ENCODE measurements around the gene DRC3. TPM values are rescaled to one million over a fixed set of nuclear protein-coding genes. Genes with fewer than 3 reads are reported as not detected.

Gene DRC3
- total and polyA plus RNA-seq, 5 donors from 2014 or later = not detected

DNA sequence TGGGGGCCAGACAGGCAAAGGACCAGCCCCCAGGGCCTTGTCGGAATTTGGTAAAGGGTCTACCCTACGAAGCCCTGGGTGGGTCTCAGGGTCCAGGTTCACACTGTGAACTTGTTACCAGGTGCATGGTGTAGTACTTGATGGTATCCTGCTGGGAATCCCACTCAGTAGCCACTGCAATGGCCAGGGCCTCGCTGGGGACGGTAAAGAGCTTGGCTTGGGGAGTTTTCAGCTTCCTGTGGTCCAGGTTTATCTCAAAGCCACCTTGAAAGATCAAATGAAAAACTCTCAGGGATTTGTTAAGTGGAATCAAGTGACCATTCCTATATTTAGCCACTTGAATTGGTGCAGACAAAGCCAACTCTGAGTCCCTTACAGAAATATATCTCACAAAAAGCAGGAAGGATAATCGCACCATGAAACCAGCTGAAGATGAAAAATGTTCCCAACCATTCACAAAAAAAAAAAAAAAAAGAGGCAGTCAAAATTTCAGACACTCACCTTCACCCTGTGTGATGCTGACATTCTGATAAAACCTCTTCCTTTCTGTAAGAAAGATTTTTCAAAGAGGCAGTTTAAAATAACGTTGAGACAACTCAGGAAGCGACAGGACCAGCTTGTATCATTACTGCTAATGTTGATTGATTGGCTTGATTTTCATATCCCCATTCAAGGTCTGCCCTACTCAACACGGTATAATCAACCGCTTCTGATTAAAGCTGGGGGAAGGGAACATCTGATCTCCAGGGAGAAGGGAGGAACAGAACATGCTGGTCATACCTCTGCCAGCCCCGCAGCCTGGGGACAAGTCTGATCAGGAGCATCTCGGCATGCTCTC, 55.7 kb downstream of the DRC3 start:
- DNase-seq (no peak), ATAC-seq (ENCODE audit: low read depth in 2 of 2) (no peak)
- no peak overlapping the region for H3K27ac ChIP-seq (ENCODE audit: insufficient read depth, low read length, poor library complexity, severe bottlenecking)
- H3K27ac Mint-ChIP-seq = no peak overlapping the region
- H3K4me3 Mint-ChIP-seq = no peak overlapping the region
- no peak overlapping the region for H3K4me3 ChIP-seq (ENCODE audit: low read depth, low read length)
- no peaks in the 10 kb centered on the region for H3K9me3 Mint-ChIP-seq
- no peaks in the 10 kb centered on the region for H3K27me3 ChIP-seq (ENCODE audit: control insufficient read depth, insufficient read depth, low read length)
- H3K4me1 Mint-ChIP-seq = peaks cover 4 to 12% (median 9%) of the 10 kb centered on the region in 4 donors
- no peaks in the 10 kb centered on the region for H3K27me3 Mint-ChIP-seq
- peaks cover 12% of the 10 kb centered on the region for H3K4me1 ChIP-seq (ENCODE audit: control insufficient read depth, insufficient read depth, low read length, poor library complexity, severe bottlenecking)
- H3K36me3 ChIP-seq (ENCODE audit: control insufficient read depth, insufficient read depth, low read length) = peaks cover 16% of the 10 kb centered on the region
- no peaks in the 10 kb centered on the region for H3K9me3 ChIP-seq (ENCODE audit: control insufficient read depth in 2 of 2, low read length in 2 of 2)
- peaks cover 18% of the 10 kb centered on the region for H3K36me3 Mint-ChIP-seq

DNA sequence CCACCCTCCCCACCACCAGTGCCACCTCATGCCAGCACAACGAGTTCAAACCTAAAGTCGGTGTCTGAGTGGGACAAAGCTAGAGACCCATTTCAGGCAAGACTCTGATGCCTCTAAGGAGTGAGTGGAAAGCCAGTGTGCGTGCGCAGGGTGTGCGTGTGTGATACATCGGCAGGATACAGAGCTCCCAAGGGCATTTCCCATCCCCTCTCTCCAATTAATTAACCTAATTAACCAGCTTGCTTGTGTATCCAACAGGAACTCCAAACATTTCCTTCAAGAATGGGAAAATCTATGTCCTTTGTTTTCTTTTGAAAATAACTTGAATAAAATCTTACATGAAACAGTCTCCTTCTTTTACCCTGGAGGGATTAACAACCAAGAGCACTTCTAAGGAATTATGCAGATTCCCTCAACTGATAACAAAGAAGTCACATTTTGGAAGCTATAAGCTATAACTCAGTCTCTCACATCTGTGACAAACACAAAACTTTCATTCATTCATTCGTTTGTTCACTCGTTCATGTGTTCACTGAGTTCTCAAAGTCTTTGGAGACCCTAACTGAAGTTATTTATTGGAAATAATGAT, 56.4 kb downstream of the DRC3 start:
- Mint-ChIP-seq H3K27ac (no peak overlapping the region), H3K4me1 (peaks cover 11 to 18% (median 13%) of the 10 kb centered on the region in 4 donors), H3K36me3 (peaks cover 14% of the 10 kb centered on the region), H3K4me3 (no peak overlapping the region), H3K27me3 (no peaks in the 10 kb centered on the region), H3K9me3 (no peaks in the 10 kb centered on the region)
- Histone ChIP-seq H3K27ac (ENCODE audit: insufficient read depth, low read length, poor library complexity, severe bottlenecking) (no peak overlapping the region), H3K36me3 (ENCODE audit: control insufficient read depth, insufficient read depth, low read length) (peaks cover 14% of the 10 kb centered on the region), H3K27me3 (ENCODE audit: control insufficient read depth, insufficient read depth, low read length) (no peaks in the 10 kb centered on the region), H3K9me3 (ENCODE audit: control insufficient read depth in 2 of 2, low read length in 2 of 2) (no peaks in the 10 kb centered on the region), H3K4me3 (ENCODE audit: low read depth, low read length) (no peak overlapping the region), H3K4me1 (ENCODE audit: control insufficient read depth, insufficient read depth, low read length, poor library complexity, severe bottlenecking) (peaks cover 12% of the 10 kb centered on the region)
- ATAC-seq (ENCODE audit: low read depth in 2 of 2) (no peak), DNase-seq (no peak)

DNA sequence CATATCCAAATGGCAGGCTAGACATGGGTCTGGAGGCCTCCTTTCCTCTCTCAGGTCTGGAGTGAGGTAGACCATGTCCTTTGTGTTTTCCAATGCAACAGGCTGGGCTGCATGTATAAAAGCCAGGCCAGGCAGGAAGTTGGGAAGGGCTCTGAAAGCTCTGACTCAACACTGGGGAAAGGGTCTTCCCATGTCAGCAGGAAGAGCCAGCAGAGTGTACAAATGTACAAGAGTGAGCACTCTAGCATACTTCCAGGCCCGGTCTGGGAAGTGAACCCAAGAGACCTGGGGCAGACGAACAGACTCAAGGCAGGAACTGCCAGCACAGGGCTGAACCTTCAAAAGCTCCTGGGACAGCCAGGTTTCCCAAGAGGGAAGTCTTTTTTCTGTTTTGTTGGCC, 59.3 kb downstream of the DRC3 start:
- peaks cover 7% of the 10 kb centered on the region for H3K36me3 ChIP-seq (ENCODE audit: control insufficient read depth, insufficient read depth, low read length)
- H3K9me3 Mint-ChIP-seq = no peaks in the 10 kb centered on the region
- H3K9me3 ChIP-seq (ENCODE audit: control insufficient read depth in 2 of 2, low read length in 2 of 2) = no peaks in the 10 kb centered on the region
- H3K27me3 ChIP-seq (ENCODE audit: control insufficient read depth, insufficient read depth, low read length) = no peaks in the 10 kb centered on the region
- H3K4me3 ChIP-seq (ENCODE audit: low read depth, low read length) = no peak overlapping the region
- no peak for ATAC-seq (ENCODE audit: low read depth in 2 of 2)
- no peaks in the 10 kb centered on the region for H3K4me1 ChIP-seq (ENCODE audit: control insufficient read depth, insufficient read depth, low read length, poor library complexity, severe bottlenecking)
- H3K4me1 Mint-ChIP-seq = peaks cover 8 to 14% (median 11%) of the 10 kb centered on the region in 4 donors
- no peaks in the 10 kb centered on the region for H3K27me3 Mint-ChIP-seq
- DNase-seq = no peak
- H3K27ac Mint-ChIP-seq = peak overlapping the region in 2 of 3 donors; percentile 36 to 76
- H3K36me3 Mint-ChIP-seq = peaks cover 5% of the 10 kb centered on the region
- H3K4me3 Mint-ChIP-seq = no peak overlapping the region
- no peak overlapping the region for H3K27ac ChIP-seq (ENCODE audit: insufficient read depth, low read length, poor library complexity, severe bottlenecking)

DNA sequence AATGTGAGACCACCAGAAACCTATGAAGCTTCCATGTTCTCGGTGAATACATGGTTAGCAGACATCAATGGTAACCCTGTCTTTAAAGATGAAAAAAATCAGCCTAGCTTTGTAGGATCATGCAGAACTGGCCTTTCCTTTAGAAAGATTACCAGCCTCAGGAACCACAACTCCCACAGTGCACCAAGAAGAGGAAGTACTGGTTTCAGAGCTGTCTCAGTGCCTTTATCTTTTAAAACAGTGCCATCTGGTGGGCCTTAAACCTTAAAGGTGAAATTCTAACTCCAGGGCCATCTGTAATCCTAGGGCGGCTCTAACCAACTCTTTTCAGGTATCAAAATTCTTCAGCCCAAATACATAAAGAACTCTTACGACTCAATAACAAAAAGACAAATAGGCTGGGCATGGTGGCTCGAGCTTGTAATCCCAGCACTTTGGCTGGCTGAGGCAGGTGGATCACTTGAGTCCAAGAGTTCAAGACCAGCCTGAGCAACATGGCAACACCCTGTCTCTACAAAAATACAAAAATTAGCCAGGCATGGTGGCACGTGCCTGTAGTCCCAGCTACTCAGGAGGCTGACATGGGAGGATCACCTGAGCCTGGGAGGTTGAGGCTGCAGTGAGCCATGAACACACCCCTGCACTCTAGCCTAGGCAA, 60.9 kb downstream of the DRC3 start:
- Histone ChIP-seq H3K4me1 (ENCODE audit: control insufficient read depth, insufficient read depth, low read length, poor library complexity, severe bottlenecking) (peaks cover 13% of the 10 kb centered on the region), H3K36me3 (ENCODE audit: control insufficient read depth, insufficient read depth, low read length) (no peaks in the 10 kb centered on the region), H3K27me3 (ENCODE audit: control insufficient read depth, insufficient read depth, low read length) (no peaks in the 10 kb centered on the region), H3K27ac (ENCODE audit: insufficient read depth, low read length, poor library complexity, severe bottlenecking) (no peak overlapping the region), H3K9me3 (ENCODE audit: control insufficient read depth in 2 of 2, low read length in 2 of 2) (no peaks in the 10 kb centered on the region), H3K4me3 (ENCODE audit: low read depth, low read length) (no peak overlapping the region)
- ATAC-seq (ENCODE audit: low read depth in 2 of 2) (peak; percentile 91), DNase-seq (peak; percentile 41 to 87 (median 79))
- peaks cover 18 to 30% (median 20%) of the 10 kb centered on the region in 4 donors for H3K4me1 Mint-ChIP-seq
- peak overlapping the region in 2 of 4 donors; percentile 24 to 56 for H3K4me3 Mint-ChIP-seq
- no peaks in the 10 kb centered on the region for H3K36me3 Mint-ChIP-seq
- no peaks in the 10 kb centered on the region for H3K27me3 Mint-ChIP-seq
- H3K9me3 Mint-ChIP-seq = no peaks in the 10 kb centered on the region
- H3K27ac Mint-ChIP-seq = no peak overlapping the region

DNA sequence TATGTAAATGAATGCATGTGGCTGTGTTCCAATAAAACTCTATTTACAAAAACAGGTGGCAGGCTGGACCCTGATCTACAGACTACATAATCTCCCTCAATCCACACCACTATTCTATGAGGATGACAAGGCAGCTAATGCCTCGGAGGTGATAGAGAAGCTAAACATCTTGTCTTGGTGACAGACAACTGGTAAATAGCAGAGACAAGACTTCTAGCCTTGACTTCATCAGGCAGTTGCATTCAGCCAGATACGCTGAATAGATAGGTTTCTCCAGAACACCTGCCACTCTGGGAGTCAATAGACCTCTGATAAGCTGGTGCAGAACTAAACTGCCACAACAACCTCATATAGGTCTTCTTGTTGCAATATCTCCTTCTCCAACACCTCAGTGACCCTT, 63.0 kb downstream of the DRC3 start:
- Histone ChIP-seq H3K27ac (ENCODE audit: insufficient read depth, low read length, poor library complexity, severe bottlenecking) (no peak overlapping the region), H3K9me3 (ENCODE audit: control insufficient read depth in 2 of 2, low read length in 2 of 2) (no peaks in the 10 kb centered on the region), H3K36me3 (ENCODE audit: control insufficient read depth, insufficient read depth, low read length) (no peaks in the 10 kb centered on the region), H3K4me1 (ENCODE audit: control insufficient read depth, insufficient read depth, low read length, poor library complexity, severe bottlenecking) (peaks cover 24% of the 10 kb centered on the region), H3K27me3 (ENCODE audit: control insufficient read depth, insufficient read depth, low read length) (no peaks in the 10 kb centered on the region), H3K4me3 (ENCODE audit: low read depth, low read length) (no peak overlapping the region)
- no peak for ATAC-seq (ENCODE audit: low read depth in 2 of 2)
- no peak overlapping the region for H3K27ac Mint-ChIP-seq
- H3K4me1 Mint-ChIP-seq = peaks cover 18 to 45% (median 29%) of the 10 kb centered on the region in 4 donors
- H3K9me3 Mint-ChIP-seq = no peaks in the 10 kb centered on the region
- no peaks in the 10 kb centered on the region for H3K27me3 Mint-ChIP-seq
- H3K4me3 Mint-ChIP-seq = peak overlapping the region in 2 of 4 donors; percentile 34 to 54
- H3K36me3 Mint-ChIP-seq = no peaks in the 10 kb centered on the region
- DNase-seq = no peak

DNA sequence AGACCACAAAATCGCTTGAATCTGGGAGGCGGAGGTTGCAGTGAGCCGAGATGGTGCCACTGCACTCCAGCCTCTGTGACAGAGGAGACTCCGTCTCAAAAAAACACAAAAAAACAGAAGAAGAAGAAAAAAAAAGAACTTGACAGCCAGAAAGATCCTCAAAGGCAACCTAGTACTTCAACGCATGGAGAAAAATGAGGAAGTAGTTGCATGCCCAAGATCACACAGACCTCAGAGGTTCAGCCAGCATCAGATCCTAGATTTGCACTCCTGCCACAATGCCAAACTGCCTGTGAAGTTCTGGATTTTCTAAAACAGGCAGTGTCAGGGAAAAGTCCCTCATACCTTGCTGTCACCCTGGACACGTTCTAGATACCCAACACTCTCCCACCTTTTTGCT, 64.8 kb downstream of the DRC3 start:
- H3K36me3 ChIP-seq (ENCODE audit: control insufficient read depth, insufficient read depth, low read length) = no peaks in the 10 kb centered on the region
- peaks cover 21 to 60% (median 37%) of the 10 kb centered on the region in 4 donors for H3K4me1 Mint-ChIP-seq
- no peaks in the 10 kb centered on the region for H3K27me3 Mint-ChIP-seq
- ATAC-seq (ENCODE audit: low read depth in 2 of 2) (no peak), DNase-seq (no peak)
- H3K4me3 Mint-ChIP-seq = peak overlapping the region; percentile 51 to 97 (median 95)
- no peaks in the 10 kb centered on the region for H3K36me3 Mint-ChIP-seq
- H3K27ac ChIP-seq (ENCODE audit: insufficient read depth, low read length, poor library complexity, severe bottlenecking) = no peak overlapping the region
- H3K9me3 ChIP-seq (ENCODE audit: control insufficient read depth in 2 of 2, low read length in 2 of 2) = no peaks in the 10 kb centered on the region
- H3K27me3 ChIP-seq (ENCODE audit: control insufficient read depth, insufficient read depth, low read length) = no peaks in the 10 kb centered on the region
- H3K4me3 ChIP-seq (ENCODE audit: low read depth, low read length) = peak overlapping the region; percentile 80
- peaks cover 28% of the 10 kb centered on the region for H3K4me1 ChIP-seq (ENCODE audit: control insufficient read depth, insufficient read depth, low read length, poor library complexity, severe bottlenecking)
- H3K27ac Mint-ChIP-seq = peak overlapping the region in 1 of 3 donors; percentile 97
- H3K9me3 Mint-ChIP-seq = no peaks in the 10 kb centered on the region

DNA sequence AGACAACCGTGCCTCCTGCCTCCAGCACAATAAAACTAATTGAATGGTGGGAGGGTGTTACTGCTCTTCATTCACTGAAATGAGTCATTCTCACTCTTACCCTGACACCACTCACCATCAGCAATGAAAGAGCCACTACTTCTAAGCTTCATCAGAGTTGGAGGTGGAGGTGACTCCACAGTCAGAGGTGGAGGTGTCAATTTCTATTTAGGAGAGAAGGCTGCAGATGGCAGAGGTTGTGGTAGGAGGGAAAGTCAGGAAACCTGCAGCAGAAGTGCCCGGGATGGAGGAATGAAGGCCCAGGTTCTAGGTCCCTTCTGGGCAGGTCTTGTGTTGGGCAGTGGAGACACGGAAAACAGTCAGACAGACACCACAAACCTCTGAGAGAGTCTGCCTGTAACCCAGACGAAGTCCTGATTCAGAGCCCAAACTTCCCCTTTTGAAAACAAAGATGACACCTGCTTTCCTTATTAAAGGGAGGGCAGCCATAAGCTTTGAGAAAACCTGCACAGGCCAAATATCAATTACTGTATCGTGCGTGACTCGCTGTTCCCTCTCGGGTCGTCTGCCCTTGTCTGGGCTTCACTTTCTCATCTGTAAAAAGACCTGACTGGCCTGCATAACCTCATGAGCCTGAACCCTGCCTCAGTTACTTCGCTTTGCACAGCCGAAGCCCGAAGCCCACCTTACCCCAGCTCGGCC, 65.6 kb downstream of the DRC3 start:
- H3K27me3 Mint-ChIP-seq = no peaks in the 10 kb centered on the region
- DNase-seq (peak in 1 of 3 donors; percentile 26), ATAC-seq (ENCODE audit: low read depth in 2 of 2) (no peak)
- H3K36me3 ChIP-seq (ENCODE audit: control insufficient read depth, insufficient read depth, low read length) = no peaks in the 10 kb centered on the region
- H3K4me3 Mint-ChIP-seq = peak overlapping the region; percentile 94 to 97 (median 96)
- no peaks in the 10 kb centered on the region for H3K9me3 Mint-ChIP-seq
- peak overlapping the region; percentile 92 to 99 (median 97) for H3K27ac Mint-ChIP-seq
- no peaks in the 10 kb centered on the region for H3K36me3 Mint-ChIP-seq
- no peaks in the 10 kb centered on the region for H3K27me3 ChIP-seq (ENCODE audit: control insufficient read depth, insufficient read depth, low read length)
- peak overlapping the region; percentile 80 for H3K4me3 ChIP-seq (ENCODE audit: low read depth, low read length)
- peak overlapping the region; percentile 78 for H3K27ac ChIP-seq (ENCODE audit: insufficient read depth, low read length, poor library complexity, severe bottlenecking)
- H3K9me3 ChIP-seq (ENCODE audit: control insufficient read depth in 2 of 2, low read length in 2 of 2) = no peaks in the 10 kb centered on the region
- H3K4me1 Mint-ChIP-seq = peaks cover 17 to 60% (median 39%) of the 10 kb centered on the region in 4 donors
- H3K4me1 ChIP-seq (ENCODE audit: control insufficient read depth, insufficient read depth, low read length, poor library complexity, severe bottlenecking) = peaks cover 28% of the 10 kb centered on the region

Measured in CD4-positive, CD25-positive, alpha-beta regulatory T cell (primary cell).